Measurements from ENCODE around the gene ZMIZ1. TPM values are rescaled to one million over a fixed set of nuclear protein-coding genes. Genes with fewer than 3 reads are reported as not detected.

ZMIZ1 gene
- total RNA-seq, 4 donors from 2014 or later: 58.1 to 87.4 (median 74.2) TPM

GRCh38 chr10:79348640-79348988, 279.8 kb downstream of the ZMIZ1 start:
- DNase-seq (ENCODE audit: low spot score in 2 of 2): peak; percentile 19 to 85
- no peak overlapping the region for H3K4me3 ChIP-seq (ENCODE audit: low read depth, poor library complexity, severe bottlenecking)
- 68 to 79% methylated on average over 3 of the region's 3 CpGs for WGBS, 2 donors
- intact Hi-C loops (cut with DNase I; ENCODE audit: low total_unique reads): no loop called here
- TF ChIP-seq CTCF (IDR thresholded peaks at IDR 0.05): no peak
- TF ChIP-seq POLR2A (IDR thresholded peaks at IDR 0.05): no peak

GRCh38 chr10:79349072-79349491, 280.3 kb downstream of the ZMIZ1 start:
- H3K4me3 ChIP-seq (ENCODE audit: low read depth, poor library complexity, severe bottlenecking): no peak overlapping the region
- DNase-seq (ENCODE audit: low spot score in 2 of 2): peak; percentile 14 to 82
- intact Hi-C loops (cut with DNase I; ENCODE audit: low total_unique reads): no loop called here
- TF ChIP-seq POLR2A (IDR thresholded peaks at IDR 0.05) (no peak), CTCF (IDR thresholded peaks at IDR 0.05) (no peak)
- 81 to 83% methylated on average over 6 of the region's 6 CpGs for WGBS, 2 donors

GRCh38 chr10:79349766-79350406, 281.1 kb downstream of the ZMIZ1 start:
- H3K4me3 ChIP-seq (ENCODE audit: low read depth, poor library complexity, severe bottlenecking): no peak overlapping the region
- no peak for TF ChIP-seq POLR2A (IDR thresholded peaks at IDR 0.05)
- intact Hi-C loops (cut with DNase I; ENCODE audit: low total_unique reads): no loop called here
- WGBS, 2 donors: 72 to 84% methylated on average over 6 of the region's 6 CpGs
- peak in 1 of 2 donors; percentile 74 for DNase-seq (ENCODE audit: low spot score in 2 of 2)

- 91 to 95% methylated on average over 21 of the region's 21 CpGs for WGBS, 2 donors
- TF ChIP-seq POLR2A (IDR thresholded peaks at IDR 0.05): no peak
- no peak for TF ChIP-seq CTCF (IDR thresholded peaks at IDR 0.05)
- no peak overlapping the region for H3K4me3 ChIP-seq (ENCODE audit: low read depth, poor library complexity, severe bottlenecking)
- peak in 1 of 2 donors; percentile 81 for DNase-seq (ENCODE audit: low spot score in 2 of 2)
- intact Hi-C loops (cut with DNase I; ENCODE audit: low total_unique reads): no loop called here
These were observed 281.8 kb downstream of the ZMIZ1 start for GRCh38 chr10:79350407-79351154.

GRCh38 chr10:79351332-79351731, 282.6 kb downstream of the ZMIZ1 start:
- TF ChIP-seq POLR2A (IDR thresholded peaks at IDR 0.05) (no peak), CTCF (IDR thresholded peaks at IDR 0.05) (no peak)
- peak in 1 of 2 donors; percentile 78 for DNase-seq (ENCODE audit: low spot score in 2 of 2)
- WGBS, 2 donors: 94 to 96% methylated on average over 13 of the region's 13 CpGs
- H3K4me3 ChIP-seq (ENCODE audit: low read depth, poor library complexity, severe bottlenecking): no peak overlapping the region
- intact Hi-C loops (cut with DNase I; ENCODE audit: low total_unique reads): no loop called here

- WGBS, 2 donors: 91 to 93% methylated on average over 10 to 11 of the region's 11 CpGs
- DNase-seq (ENCODE audit: low spot score in 2 of 2): peak in 1 of 2 donors; percentile 74
- H3K4me3 ChIP-seq (ENCODE audit: low read depth, poor library complexity, severe bottlenecking): no peak overlapping the region
- intact Hi-C loops (cut with DNase I; ENCODE audit: low total_unique reads): no loop called here
- no peak for TF ChIP-seq POLR2A (IDR thresholded peaks at IDR 0.05)
- no peak for TF ChIP-seq CTCF (IDR thresholded peaks at IDR 0.05)
These were observed 283.5 kb downstream of the ZMIZ1 start for GRCh38 chr10:79352035-79352877.

All from lower leg skin (tissue), 4 donors.